Astrocyte (in vitro differentiated cells and primary cell): ENCODE measurements around the gene DNM1.

Experiments
- EZH2 ChIP-seq: IDR thresholded peaks from 2 replicates; pipeline ENCODE4 v1.6.1; 2012; ENCODE audit warnings: mild to moderate bottlenecking, low read length, inconsistent platforms; ENCODE audit not compliant: insufficient read depth
- TF ChIP-seq, protein P1 (sequence below): IDR thresholded peaks from 2 replicates; pipeline ENCODE4 v1.5.1; 2011; ENCODE audit warnings: low read depth, mild to moderate bottlenecking, inconsistent platforms, low read length, moderate library complexity; ENCODE audit not compliant: insufficient read depth

DNA sequence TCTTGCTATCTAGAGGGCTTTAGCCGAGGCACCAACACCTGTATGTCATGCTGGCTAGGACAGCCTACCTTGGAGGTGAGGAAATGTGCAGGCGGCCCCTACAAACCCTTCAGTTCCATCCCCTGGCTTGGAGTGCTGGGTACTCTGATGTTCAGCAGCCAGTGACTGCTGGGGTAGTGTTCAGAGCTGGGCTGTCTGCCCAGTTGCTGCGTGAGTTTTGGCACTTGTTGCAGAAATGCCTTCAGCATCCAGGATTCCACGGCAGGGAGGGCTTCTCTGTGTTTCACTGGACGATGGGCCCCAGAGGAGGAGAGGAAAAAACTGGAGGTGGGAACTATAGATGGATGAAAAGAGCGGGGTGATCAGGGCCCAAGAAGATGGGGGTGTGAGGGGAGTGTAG lies 83.3 kb downstream of the DNM1 start:
- TF ChIP-seq, protein P1, sequence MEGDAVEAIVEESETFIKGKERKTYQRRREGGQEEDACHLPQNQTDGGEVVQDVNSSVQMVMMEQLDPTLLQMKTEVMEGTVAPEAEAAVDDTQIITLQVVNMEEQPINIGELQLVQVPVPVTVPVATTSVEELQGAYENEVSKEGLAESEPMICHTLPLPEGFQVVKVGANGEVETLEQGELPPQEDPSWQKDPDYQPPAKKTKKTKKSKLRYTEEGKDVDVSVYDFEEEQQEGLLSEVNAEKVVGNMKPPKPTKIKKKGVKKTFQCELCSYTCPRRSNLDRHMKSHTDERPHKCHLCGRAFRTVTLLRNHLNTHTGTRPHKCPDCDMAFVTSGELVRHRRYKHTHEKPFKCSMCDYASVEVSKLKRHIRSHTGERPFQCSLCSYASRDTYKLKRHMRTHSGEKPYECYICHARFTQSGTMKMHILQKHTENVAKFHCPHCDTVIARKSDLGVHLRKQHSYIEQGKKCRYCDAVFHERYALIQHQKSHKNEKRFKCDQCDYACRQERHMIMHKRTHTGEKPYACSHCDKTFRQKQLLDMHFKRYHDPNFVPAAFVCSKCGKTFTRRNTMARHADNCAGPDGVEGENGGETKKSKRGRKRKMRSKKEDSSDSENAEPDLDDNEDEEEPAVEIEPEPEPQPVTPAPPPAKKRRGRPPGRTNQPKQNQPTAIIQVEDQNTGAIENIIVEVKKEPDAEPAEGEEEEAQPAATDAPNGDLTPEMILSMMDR, result no peak
- TF ChIP-seq EZH2, result no peak
